IPS-NIHi11 (cell line): ENCODE measurements around the gene FRMD5.

ENCODE experiments used
- DNase-seq: peaks from one replicate; pipeline ENCODE4 v3.0.0; 2012; ENCODE audit warnings: mixed read lengths, low spot score

The FRMD5 gene

GRCh38 chr15:43923553-43923952 is 271.5 kb downstream of the FRMD5 start:
- DNase-seq = no peak

GRCh38 chr15:43922021-43922420 is 273.1 kb downstream of the FRMD5 start:
- DNase-seq = no peak

- DNase-seq = peak; percentile 20
Measured at GRCh38 chr15:43920815-43921214, 274.3 kb downstream of the FRMD5 start.

- DNase-seq = no peak
Measured at GRCh38 chr15:43920254-43920600, 274.8 kb downstream of the FRMD5 start.

- DNase-seq = no peak
Measured at GRCh38 chr15:43919540-43920253, 275.4 kb downstream of the FRMD5 start.

- DNase-seq = no peak
Measured at GRCh38 chr15:43918717-43919116, 276.4 kb downstream of the FRMD5 start.

- no peak for DNase-seq
Measured at GRCh38 chr15:43916326-43916660, 278.8 kb downstream of the FRMD5 start.

- DNase-seq = no peak
Measured at GRCh38 chr15:43915631-43916325, 279.3 kb downstream of the FRMD5 start.

GRCh38 chr15:43913941-43914340 is 281.1 kb downstream of the FRMD5 start:
- no peak for DNase-seq

- DNase-seq = no peak
Measured at GRCh38 chr15:43913026-43913780, 281.9 kb downstream of the FRMD5 start.

GRCh38 chr15:43912208-43912607 is 282.9 kb downstream of the FRMD5 start:
- no peak for DNase-seq

GRCh38 chr15:43911235-43911781 is 283.8 kb downstream of the FRMD5 start:
- DNase-seq = no peak

GRCh38 chr15:43908516-43909050 is 286.5 kb downstream of the FRMD5 start:
- DNase-seq = no peak

GRCh38 chr15:43905755-43906154 is 289.3 kb downstream of the FRMD5 start:
- DNase-seq = no peak

GRCh38 chr15:43903864-43904290 is 291.2 kb downstream of the FRMD5 start:
- DNase-seq = peak; percentile 89

- no peak for DNase-seq
Measured at GRCh38 chr15:43901495-43901894, 293.6 kb downstream of the FRMD5 start.

- DNase-seq = no peak
Measured at GRCh38 chr15:43900996-43901395, 294.1 kb downstream of the FRMD5 start.

GRCh38 chr15:43899928-43900327 is 295.1 kb downstream of the FRMD5 start:
- DNase-seq = no peak

- DNase-seq = no peak
Measured at GRCh38 chr15:43898891-43899290, 296.2 kb downstream of the FRMD5 start.

- DNase-seq = no peak
Measured at GRCh38 chr15:43896543-43896942, 298.5 kb downstream of the FRMD5 start.

GRCh38 chr15:43895586-43895985 is 299.5 kb downstream of the FRMD5 start:
- no peak for DNase-seq

GRCh38 chr15:43893956-43894355 is 301.1 kb downstream of the FRMD5 start:
- DNase-seq = no peak

- no peak for DNase-seq
Measured at GRCh38 chr15:43889042-43889441, 306.0 kb downstream of the FRMD5 start.
